NCI-H146 treated with DMSO at 0.1 percent for 48 hours (cell line): ENCODE data around the gene PTRHD1.
"Not testable (repeated sequence)": the region's sequence is repeated elsewhere in the genome, so short reads cannot be mapped to it uniquely, and the experiment has no call there.

Experiments
- DNase-seq: peaks from one replicate; lab custom pipeline; 2025; ENCODE audit not compliant: unreplicated experiment; lab: John Stamatoyannopoulos, UW

The PTRHD1 gene

GRCh38 chr2:24813691-24814137, 20.5 kb upstream of the PTRHD1 start:
- no peak for DNase-seq

GRCh38 chr2:24809316-24810007, 16.3 kb upstream of the PTRHD1 start:
- no peak for DNase-seq

- no peak for DNase-seq
Observed at GRCh38 chr2:24806661-24807036, 13.5 kb upstream of the PTRHD1 start.

DNA sequence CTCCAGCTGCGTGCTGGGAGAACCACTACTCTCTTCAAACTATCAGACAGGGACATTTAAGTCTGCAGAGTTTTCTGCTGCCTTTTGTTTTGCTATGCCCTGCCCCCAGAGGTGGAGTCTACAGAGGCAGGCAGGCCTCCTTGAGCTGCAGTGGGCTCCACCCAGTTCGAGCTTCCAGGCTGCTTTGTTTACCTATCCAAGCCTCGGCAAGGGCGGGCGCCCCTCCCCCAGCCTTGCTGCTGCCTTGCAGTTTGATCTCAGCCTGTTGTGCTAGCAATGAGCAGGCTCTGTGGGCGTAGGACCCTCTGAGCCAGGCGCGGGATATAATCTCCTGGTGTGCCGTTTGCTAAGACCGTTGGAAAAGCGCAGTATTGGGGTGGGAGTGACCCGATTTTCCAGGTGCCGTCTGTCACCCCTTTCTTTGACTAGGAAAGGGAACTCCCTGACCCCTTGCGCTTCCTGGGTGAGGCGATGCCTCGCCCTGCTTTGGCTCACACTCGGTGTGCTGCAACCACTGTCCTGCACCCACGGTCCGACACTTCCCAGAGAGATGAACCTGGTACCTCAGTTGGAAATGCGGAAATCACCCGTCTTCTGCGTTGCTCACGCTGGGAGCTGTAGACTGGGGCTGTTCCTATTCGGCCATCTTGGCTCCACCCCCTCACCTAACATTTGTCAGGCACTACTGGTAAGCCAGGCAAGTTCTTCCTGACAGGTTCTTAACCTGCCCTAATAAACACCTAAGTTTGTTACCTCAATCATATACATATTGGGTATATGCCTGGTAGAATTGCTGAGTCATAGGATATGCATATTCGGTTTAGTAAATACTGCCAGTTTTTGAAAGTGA, 12.8 kb upstream of the PTRHD1 start:
- DNase-seq, result not testable (repeated sequence)

GRCh38 chr2:24800487-24800886, 7.3 kb upstream of the PTRHD1 start:
- DNase-seq, result not testable (repeated sequence)

GRCh38 chr2:24797644-24798043, 4.5 kb upstream of the PTRHD1 start:
- no peak for DNase-seq

DNA sequence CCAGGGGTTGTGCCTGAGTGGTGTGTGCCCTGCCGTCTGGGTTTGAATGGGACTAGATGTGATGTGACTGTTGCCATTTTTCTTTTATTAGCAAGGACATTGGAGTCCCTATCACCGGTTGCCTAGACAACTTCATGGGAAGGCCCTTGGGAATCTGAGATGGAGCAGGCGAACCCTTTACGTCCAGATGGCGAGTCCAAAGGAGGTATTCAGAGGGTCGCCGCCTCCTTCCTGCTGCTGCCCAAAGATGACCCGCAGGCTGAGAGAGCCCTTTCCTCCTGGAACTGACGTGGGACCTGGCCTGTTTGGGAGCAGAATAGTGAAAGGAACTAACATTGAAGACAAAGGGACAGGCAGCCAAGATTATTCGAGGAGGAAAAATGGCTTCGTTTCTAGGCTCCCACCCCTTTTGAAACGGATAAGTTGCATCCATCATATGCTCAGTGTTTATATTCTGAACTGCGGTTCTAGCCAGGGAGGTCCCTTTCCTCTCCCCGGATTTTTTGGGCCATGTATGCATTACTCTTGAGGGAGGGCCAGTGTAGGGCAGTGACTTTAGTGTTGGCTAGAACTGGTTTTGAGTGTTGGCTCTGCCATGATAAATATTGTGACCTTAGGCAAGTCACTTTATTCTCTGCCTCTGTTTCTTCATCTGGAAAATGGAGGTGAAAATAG, 707 bp upstream of the PTRHD1 start:
- DNase-seq, result no peak

GRCh38 chr2:24792542-24792873, 683 bp downstream of the PTRHD1 start:
- DNase-seq, result peak; percentile 67

DNA sequence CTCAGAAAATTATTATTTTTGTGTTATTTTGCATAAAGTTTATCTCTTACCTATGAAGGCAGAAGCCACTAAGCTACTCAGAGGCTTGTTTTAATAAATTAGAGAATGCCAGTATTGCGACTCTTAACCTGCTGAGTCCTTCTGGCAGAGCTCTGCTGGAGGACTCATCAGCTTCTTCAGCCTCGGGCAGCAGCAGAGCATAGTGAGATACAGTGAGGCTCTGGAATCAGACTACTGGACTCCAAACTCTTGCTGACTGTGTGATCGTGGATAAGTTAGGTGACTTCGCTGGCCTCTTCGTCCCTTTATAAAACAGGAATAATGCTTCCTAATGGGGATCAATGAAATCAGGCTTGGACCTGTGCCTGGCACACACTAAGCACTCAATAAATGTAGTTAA, 1.7 kb downstream of the PTRHD1 start:
- DNase-seq, result no peak

GRCh38 chr2:24788816-24789215, 4.4 kb downstream of the PTRHD1 start:
- no peak for DNase-seq

DNA sequence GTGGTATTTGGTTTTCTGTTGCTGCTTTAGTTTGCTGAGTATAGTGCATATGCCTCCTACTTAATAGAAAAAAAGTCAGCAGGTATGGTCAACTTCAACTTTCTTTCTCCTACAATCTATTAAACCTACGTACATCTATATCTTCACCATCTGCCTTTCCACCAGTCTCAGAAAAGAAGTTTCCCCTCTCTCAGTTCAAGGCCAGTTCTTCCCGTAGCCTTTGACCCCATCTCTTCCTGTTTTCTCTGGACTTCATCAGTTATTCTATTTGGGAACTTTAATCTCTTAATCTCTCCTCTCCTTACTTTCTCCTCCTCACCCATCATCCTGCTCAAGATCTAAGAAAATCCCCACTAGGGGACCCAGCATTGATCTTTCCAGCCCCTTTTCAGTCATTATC, 5.7 kb downstream of the PTRHD1 start:
- DNase-seq, result no peak

DNA sequence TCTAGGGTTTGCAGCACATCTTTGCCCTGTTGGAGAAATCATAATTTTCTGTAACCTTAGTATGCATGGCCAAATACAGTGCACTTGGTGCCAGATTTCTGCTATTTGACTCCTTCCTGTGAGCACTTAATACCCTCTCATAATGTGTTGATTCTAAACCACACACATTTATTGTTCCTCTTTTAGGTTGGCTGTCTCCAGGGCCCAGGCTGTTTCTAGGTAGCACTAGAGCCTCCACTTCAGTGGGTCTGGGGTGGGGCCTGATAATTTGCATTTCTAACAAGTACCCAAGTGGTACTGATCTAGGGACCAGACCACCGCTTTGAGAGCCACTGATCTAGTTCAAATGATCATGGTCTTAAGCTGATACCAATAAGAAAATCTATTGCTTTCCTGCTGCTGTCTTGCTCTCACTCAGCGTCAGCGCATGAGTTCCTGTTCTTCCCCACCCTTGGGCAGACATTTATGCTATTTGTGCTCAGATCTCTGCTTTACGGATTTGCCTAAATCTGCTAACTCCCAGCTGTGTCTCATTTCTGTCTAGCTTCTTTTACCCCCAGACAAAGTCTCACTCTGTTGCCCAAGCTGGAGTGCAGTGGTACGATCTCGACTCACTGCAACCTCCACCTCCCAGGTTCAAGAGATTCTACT, 7.4 kb downstream of the PTRHD1 start:
- no peak for DNase-seq

- no peak for DNase-seq
Observed at GRCh38 chr2:24783641-24784040, 9.6 kb downstream of the PTRHD1 start.

- no peak for DNase-seq
Observed at GRCh38 chr2:24779116-24779515, 14.1 kb downstream of the PTRHD1 start.

DNA sequence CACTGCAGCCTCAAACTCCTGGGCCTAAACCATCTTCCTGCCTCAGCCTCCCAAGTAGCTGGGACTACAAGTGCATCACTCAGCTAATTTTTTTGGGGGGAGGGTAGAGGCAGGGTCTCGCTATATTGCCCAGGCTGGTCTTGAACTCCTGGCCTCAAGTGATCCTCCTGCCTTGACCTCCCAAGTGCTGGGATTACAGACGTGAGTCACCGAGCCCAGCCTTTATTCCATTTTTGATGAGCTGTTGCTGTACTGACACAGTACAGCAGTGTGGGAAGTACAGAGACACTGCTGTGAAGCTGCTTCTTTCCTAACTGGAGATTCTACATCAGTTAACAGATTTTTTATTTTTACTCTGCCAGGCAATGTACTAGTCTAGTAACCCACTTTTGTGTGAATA, 18.8 kb downstream of the PTRHD1 start:
- DNase-seq, result no peak

GRCh38 chr2:24771764-24772586, 21.2 kb downstream of the PTRHD1 start:
- no peak for DNase-seq

- no peak for DNase-seq
Observed at GRCh38 chr2:24771061-24771460, 22.1 kb downstream of the PTRHD1 start.

- DNase-seq, result no peak
Observed at GRCh38 chr2:24768601-24769000, 24.6 kb downstream of the PTRHD1 start.

GRCh38 chr2:24768013-24768412, 25.2 kb downstream of the PTRHD1 start:
- peak; percentile 3 for DNase-seq

GRCh38 chr2:24766609-24767008, 26.6 kb downstream of the PTRHD1 start:
- no peak for DNase-seq

DNA sequence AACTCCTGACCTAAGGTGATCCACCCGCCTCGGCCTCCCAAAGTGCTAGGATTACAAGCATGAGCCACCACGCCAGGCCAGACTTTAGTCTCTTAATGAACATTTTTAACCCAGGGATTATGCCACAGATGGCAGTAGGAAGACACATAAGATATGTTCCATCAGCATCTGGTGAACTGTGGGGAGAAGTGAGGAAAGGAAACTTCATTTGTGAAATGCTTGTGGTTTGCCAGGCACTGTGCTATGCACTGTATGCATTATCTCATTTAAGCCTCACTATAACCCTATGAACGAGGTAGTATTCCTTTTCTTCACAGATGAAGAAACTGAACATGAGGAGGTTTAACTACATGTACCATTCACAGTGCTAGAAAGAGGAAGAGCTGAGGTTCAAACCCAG, 29.3 kb downstream of the PTRHD1 start:
- DNase-seq, result no peak
